OCI-LY1 (cell line): Measurements from ENCODE around the gene IMMT.

Source experiments
- H2AFZ ChIP-seq: fragments of 200-600 bp; sonication (generic), shearing (Covaris generic); 2 replicates; pipeline ENCODE4 v1.6.0; 2014; ENCODE audit warnings: antibody characterized with exemption, mild to moderate bottlenecking, low read length
- H3F3A ChIP-seq: fragments of 200-600 bp; sonication (generic), shearing (Covaris generic); 2 replicates; pipeline ENCODE4 v1.6.0; 2014; ENCODE audit warnings: mild to moderate bottlenecking, antibody characterized with exemption, low read length, moderate library complexity; ENCODE audit not compliant: insufficient read depth
- H3K27ac ChIP-seq: fragments of 200-600 bp; sonication (generic); 2 replicates; pipeline ENCODE4 v1.5.1; 2014; ENCODE audit warnings: low read length, mixed run types, mild to moderate bottlenecking, low read depth; ENCODE audit not compliant: poor library complexity, severe bottlenecking
- H3K27me3 ChIP-seq: fragments of 200-600 bp; sonication (generic); 2 replicates; pipeline ENCODE4 v1.6.0; 2014; ENCODE audit warnings: antibody characterized with exemption, mild to moderate bottlenecking, low read length, moderate library complexity; ENCODE audit not compliant: insufficient read depth
- H3K36me3 ChIP-seq: fragments of 200-600 bp; sonication (generic); 2 replicates; pipeline ENCODE4 v1.6.1; 2014; ENCODE audit warnings: mild to moderate bottlenecking, antibody characterized with exemption, low read length, moderate library complexity, mixed read lengths; ENCODE audit not compliant: insufficient read depth
- H3K4me1 ChIP-seq: fragments of 200-600 bp; sonication (generic); 2 replicates; pipeline ENCODE4 v1.5.1; 2014; ENCODE audit warnings: mild to moderate bottlenecking, low read length, moderate library complexity; ENCODE audit not compliant: insufficient read depth, severe bottlenecking
- H3K4me2 ChIP-seq: fragments of 200-600 bp; sonication (generic), shearing (Covaris generic); 2 replicates; pipeline ENCODE4 v1.6.1; 2014; ENCODE audit warnings: low read length
- H3K4me3 ChIP-seq: fragments of 200-600 bp; sonication (generic); 2 replicates; pipeline ENCODE4 v1.5.1; 2014; ENCODE audit warnings: low read length, low read depth, mild to moderate bottlenecking, mixed read lengths; ENCODE audit not compliant: poor library complexity, severe bottlenecking
- H3K79me2 ChIP-seq: fragments of 200-600 bp; shearing (Covaris generic); 2 replicates; pipeline ENCODE4 v1.6.1; 2016; ENCODE audit warnings: mixed run types, low read length, mixed read lengths; ENCODE audit not compliant: insufficient read depth
- H3K9ac ChIP-seq: fragments of 200-600 bp; sonication (generic), shearing (Covaris generic); 2 replicates; pipeline ENCODE4 v1.6.1; 2014; ENCODE audit warnings: mild to moderate bottlenecking, low read length, mixed read lengths
- H3K9me2 ChIP-seq: fragments of 200-600 bp; sonication (generic), shearing (Covaris generic); 2 replicates; pipeline ENCODE4 v1.6.1; 2014; ENCODE audit warnings: low read depth, mild to moderate bottlenecking, low read length, mixed read lengths
- H3K9me3 ChIP-seq: fragments of 200-600 bp; shearing (Covaris generic); 2 replicates; pipeline ENCODE4 v1.6.1; 2014; ENCODE audit warnings: low read length, mixed read lengths
- H4K20me1 ChIP-seq: fragments of 200-600 bp; sonication (generic), shearing (Covaris generic); 2 replicates; pipeline ENCODE4 v1.6.0; 2016; ENCODE audit warnings: mild to moderate bottlenecking, low read length; ENCODE audit not compliant: insufficient read depth
- CTCF ChIP-seq: fragments of 200-600 bp; sonication (generic), shearing (Covaris generic); IDR thresholded peaks from 2 replicates; pipeline ENCODE4 v1.5.1; 2017; ENCODE audit warnings: mild to moderate bottlenecking, antibody characterized with exemption, low read length, moderate library complexity, mixed read lengths
- EZH2 ChIP-seq: fragments of 200-600 bp; sonication (generic), shearing (Covaris generic); IDR thresholded peaks from 2 replicates; pipeline ENCODE4 v1.8.0; 2017; ENCODE audit warnings: borderline replicate concordance, mixed run types, mild to moderate bottlenecking, antibody characterized with exemption, low read length, moderate library complexity, mixed read lengths

The IMMT gene

DNA sequence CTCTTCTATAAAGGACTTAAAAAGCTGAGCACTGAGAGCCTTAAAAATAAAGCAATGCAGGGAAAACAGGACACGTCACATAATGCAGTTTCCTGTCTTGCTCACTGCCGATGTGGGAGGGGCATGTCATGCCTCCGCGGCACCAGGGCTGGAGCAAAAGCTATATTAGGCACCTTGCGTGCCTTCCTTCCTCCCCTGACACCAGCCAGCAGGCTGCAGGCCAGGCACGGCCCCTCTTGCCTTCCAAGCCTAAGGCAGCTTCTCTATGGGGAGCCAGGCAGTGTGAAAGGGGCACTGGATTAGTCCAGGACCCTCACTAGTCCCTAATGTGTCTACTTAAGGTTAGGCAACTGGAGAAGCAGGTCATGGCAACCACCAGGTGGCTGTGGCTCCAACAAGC, 30.3 kb upstream of the IMMT start:
- Histone ChIP-seq H3K79me2 (no peaks in the 10 kb centered on the region), H3K9ac (no peak overlapping the region; the same call in 1 of the 2 replicates), H3K4me2 (peak overlapping the region; percentile 51; the same call in 1 of the 2 replicates), H3K9me3 (no peaks in the 10 kb centered on the region), H3K4me1 (peaks cover 20% of the 10 kb centered on the region), H3K27me3 (no peaks in the 10 kb centered on the region), H3F3A (no peaks in the 10 kb centered on the region), H3K4me3 (no peak overlapping the region), H2AFZ (peak overlapping the region; percentile 75; the same call in 1 of the 2 replicates), H3K9me2 (no peaks in the 10 kb centered on the region), H4K20me1 (no peaks in the 10 kb centered on the region), H3K36me3 (no peaks in the 10 kb centered on the region), H3K27ac (no peak overlapping the region)
- no peak for TF ChIP-seq CTCF
- TF ChIP-seq EZH2 = no peak

DNA sequence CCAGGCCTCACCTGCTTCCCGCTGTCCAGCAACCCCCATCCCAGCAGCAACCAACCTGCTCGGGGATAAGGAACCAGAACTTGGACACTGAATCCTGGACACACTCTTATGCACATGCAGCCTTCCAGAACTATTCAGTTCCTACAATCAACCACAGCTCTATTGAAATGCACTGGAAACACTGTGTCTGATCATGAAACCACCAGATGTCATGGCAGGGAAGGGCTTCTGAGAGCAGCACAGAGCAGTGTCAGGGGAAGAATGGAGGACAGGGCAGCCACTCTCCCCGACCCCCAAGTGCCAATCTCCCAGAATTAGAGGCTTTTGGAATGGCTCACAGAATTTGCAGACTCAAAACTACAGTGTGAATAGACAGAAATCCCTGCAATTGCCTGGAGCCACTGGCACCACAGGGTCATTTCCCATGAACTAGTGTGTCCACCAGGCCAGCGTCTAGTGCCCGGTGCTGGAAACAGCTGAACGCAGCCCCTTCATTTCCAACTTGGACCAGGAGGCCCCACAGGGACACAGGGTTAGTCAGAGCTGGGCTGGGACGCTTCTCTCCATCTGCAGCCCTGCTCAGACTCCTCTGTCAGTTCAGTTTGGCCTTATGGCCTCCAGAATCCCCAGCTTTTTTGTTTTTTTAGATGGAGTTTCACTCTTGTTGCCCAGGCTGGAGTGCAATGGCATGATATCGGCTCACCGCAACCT, 29.5 kb upstream of the IMMT start:
- H3K9me2 ChIP-seq = no peaks in the 10 kb centered on the region
- H3K4me1 ChIP-seq = peaks cover 20% of the 10 kb centered on the region
- no peaks in the 10 kb centered on the region for H3K27me3 ChIP-seq
- no peak for TF ChIP-seq EZH2
- no peak for TF ChIP-seq CTCF
- H2AFZ ChIP-seq = no peak overlapping the region
- H3K27ac ChIP-seq = no peak overlapping the region
- no peaks in the 10 kb centered on the region for H3K79me2 ChIP-seq
- no peaks in the 10 kb centered on the region for H3K9me3 ChIP-seq
- no peak overlapping the region for H3K9ac ChIP-seq
- no peak overlapping the region for H3K4me3 ChIP-seq
- no peaks in the 10 kb centered on the region for H4K20me1 ChIP-seq
- no peaks in the 10 kb centered on the region for H3F3A ChIP-seq
- H3K36me3 ChIP-seq = no peaks in the 10 kb centered on the region
- H3K4me2 ChIP-seq = no peak overlapping the region

GRCh38 chr2:86223927-86224560, 28.8 kb upstream of the IMMT start:
- H4K20me1 ChIP-seq = no peaks in the 10 kb centered on the region
- H3K4me1 ChIP-seq = peaks cover 15% of the 10 kb centered on the region
- no peak overlapping the region for H3K9ac ChIP-seq
- H3K27ac ChIP-seq = no peak overlapping the region
- no peaks in the 10 kb centered on the region for H3K79me2 ChIP-seq
- H3K4me3 ChIP-seq = no peak overlapping the region
- no peaks in the 10 kb centered on the region for H3F3A ChIP-seq
- no peaks in the 10 kb centered on the region for H3K27me3 ChIP-seq
- no peaks in the 10 kb centered on the region for H3K9me2 ChIP-seq
- H2AFZ ChIP-seq = no peak overlapping the region
- H3K36me3 ChIP-seq = no peaks in the 10 kb centered on the region
- TF ChIP-seq CTCF = no peak
- no peak for TF ChIP-seq EZH2
- no peak overlapping the region for H3K4me2 ChIP-seq
- no peaks in the 10 kb centered on the region for H3K9me3 ChIP-seq
